ENCODE measurements around the gene HOATZ. TPM values are rescaled to one million over a fixed set of nuclear protein-coding genes. Genes with fewer than 3 reads are reported as not detected.

HOATZ gene
- total and polyA plus RNA-seq, 3 donors from 2014 or later, result 10.8 to 50.1 (median 23.7) TPM

GRCh38 chr11:111582881-111583280, 68.3 kb downstream of the HOATZ start:
- WGBS, 2 donors, result 52 to 73% methylated on average over 4 of the region's 4 CpGs
- no peak for DNase-seq
- Histone ChIP-seq H3K27me3 (no peaks in the 10 kb centered on the region), H3K36me3 (ENCODE audit: low read depth, missing control alignments) (no peaks in the 10 kb centered on the region), H3K4me1 (no peaks in the 10 kb centered on the region), H3K9me3 (no peaks in the 10 kb centered on the region), H3K4me3 (no peak overlapping the region), H3K27ac (no peak overlapping the region)
- TF ChIP-seq POLR2A (IDR thresholded peaks at IDR 0.05) (no peak), CTCF (IDR thresholded peaks at IDR 0.05) (no peak)
- intact Hi-C loops (cut with DNase I; ENCODE audit: low total_unique reads), result no loop called here

GRCh38 chr11:111585371-111585770, 70.8 kb downstream of the HOATZ start:
- TF ChIP-seq POLR2A (IDR thresholded peaks at IDR 0.05), result no peak
- no peaks in the 10 kb centered on the region for H3K4me1 ChIP-seq
- H3K36me3 ChIP-seq (ENCODE audit: low read depth, missing control alignments), result no peaks in the 10 kb centered on the region
- intact Hi-C loops (cut with DNase I; ENCODE audit: low total_unique reads), result no loop called here
- H3K27ac ChIP-seq, result no peak overlapping the region
- H3K9me3 ChIP-seq, result no peaks in the 10 kb centered on the region
- H3K4me3 ChIP-seq, result no peak overlapping the region
- DNase-seq, result no peak
- 46 to 48% methylated on average over 2 of the region's 2 CpGs for WGBS, 2 donors
- no peaks in the 10 kb centered on the region for H3K27me3 ChIP-seq

GRCh38 chr11:111586388-111586831, 71.8 kb downstream of the HOATZ start:
- peak; percentile 61 for DNase-seq
- Histone ChIP-seq H3K27ac (no peak overlapping the region), H3K27me3 (no peaks in the 10 kb centered on the region), H3K36me3 (ENCODE audit: low read depth, missing control alignments) (no peaks in the 10 kb centered on the region), H3K4me1 (no peaks in the 10 kb centered on the region), H3K4me3 (no peak overlapping the region), H3K9me3 (no peaks in the 10 kb centered on the region)
- intact Hi-C loops (cut with DNase I; ENCODE audit: low total_unique reads), result no loop called here
- WGBS, 2 donors, result 14 to 46% methylated on average over 1 of the region's 1 CpG
- TF ChIP-seq POLR2A (IDR thresholded peaks at IDR 0.05) (no peak), CTCF (IDR thresholded peaks at IDR 0.05) (peak; percentile 36 to 47 (median 47))

MicroRNA genes within 50 kb of the gene (microRNA counts, 767-probe panel; counts per million panel counts)
- microRNA hsa-miR-34b-3p, result 0 to 152 counts per million in 2 donors
- 0 to 3,312 counts per million in 2 donors for microRNA hsa-miR-34c-3p
- microRNA hsa-miR-34c-5p, result 7,237 to 8,965 counts per million in 2 donors

Small RNA genes within 50 kb of the gene (microRNA-seq; reads per million reads assigned to microRNA genes)
- gene MIR34B (ENCODE audit: borderline number of aligned reads in 2 of 2, borderline replicate concordance in 1 of 2) (68.8 to 258 reads per million in 2 donors), gene MIR34C (ENCODE audit: borderline number of aligned reads in 2 of 2, borderline replicate concordance in 1 of 2) (2,269 to 11,078 reads per million in 2 donors)

Small RNA genes within 50 kb of the gene (small RNA-seq; reads per million reads assigned to genes)
- gene MIR34B (1.9 to 3.3 reads per million in 2 donors), gene MIR34C (30.6 to 55.9 reads per million in 2 donors)

Other genes with a start within 250 kb of the HOATZ start
- gene POU2AF3, start 216.2 kb upstream of the HOATZ start, total RNA-seq, result 1 to 10 TPM; 6.4 to 9.0 TPM
- gene POU2AF3, start 216.2 kb upstream of the HOATZ start, polyA plus RNA-seq (ENCODE audit: insufficient read depth, low read depth, low replicate concordance), result 11.5 TPM
- gene POU2AF1, start 135.5 kb upstream of the HOATZ start, total RNA-seq, result 1 to 10 TPM; 2.8 to 4.6 TPM
- gene POU2AF1, start 135.5 kb upstream of the HOATZ start, polyA plus RNA-seq (ENCODE audit: insufficient read depth, low read depth, low replicate concordance), result 2.7 TPM
- gene BTG4, start 2.4 kb upstream of the HOATZ start, total RNA-seq, result 10 to 100 TPM in 1 of 2 donors, 1 to 10 TPM in 1; 8.7 to 26.6 TPM
- 36.8 TPM for gene BTG4, start 2.4 kb upstream of the HOATZ start, polyA plus RNA-seq (ENCODE audit: insufficient read depth, low read depth, low replicate concordance)
- gene LAYN, start 25.9 kb downstream of the HOATZ start, total RNA-seq, result 1 to 10 TPM; 7.0 to 9.5 TPM
- 8.7 TPM for gene LAYN, start 25.9 kb downstream of the HOATZ start, polyA plus RNA-seq (ENCODE audit: insufficient read depth, low read depth, low replicate concordance)
- gene SIK2, start 87.7 kb downstream of the HOATZ start, total RNA-seq, result 1 to 10 TPM; 7.6 to 8.9 TPM
- 9.8 TPM for gene SIK2, start 87.7 kb downstream of the HOATZ start, polyA plus RNA-seq (ENCODE audit: insufficient read depth, low read depth, low replicate concordance)

Data from testis (tissue), 3 donors.